NCI-H146 treated with DMSO at 0.1 percent for 48 hours (cell line): ENCODE measurements around the gene CAD.

ENCODE experiments used
- DNase-seq: peaks from one replicate; lab custom pipeline; 2025; ENCODE audit not compliant: unreplicated experiment; lab: John Stamatoyannopoulos, UW

CAD gene

GRCh38 chr2:27222407-27222806 is 5.2 kb downstream of the CAD start:
- DNase-seq = no peak

DNA sequence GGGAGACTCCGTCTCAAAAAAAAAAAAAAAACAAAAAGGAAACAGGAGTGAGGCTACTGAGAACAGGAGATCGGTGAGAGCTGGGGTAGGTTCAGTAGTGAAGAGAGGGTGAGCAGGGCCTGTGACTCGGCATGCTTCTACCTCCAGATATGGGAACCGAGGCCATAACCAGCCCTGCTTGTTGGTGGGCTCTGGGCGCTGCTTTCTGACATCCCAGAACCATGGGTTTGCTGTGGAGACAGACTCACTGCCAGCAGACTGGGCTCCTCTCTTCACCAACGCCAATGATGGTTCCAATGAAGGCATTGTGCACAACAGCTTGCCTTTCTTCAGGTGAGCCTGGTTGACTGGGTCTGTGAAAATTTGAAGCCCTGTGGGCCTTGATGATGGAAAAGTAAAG is 6.2 kb downstream of the CAD start:
- DNase-seq = no peak

GRCh38 chr2:27225526-27225925 is 8.4 kb downstream of the CAD start:
- no peak for DNase-seq

- DNase-seq = no peak
Observed at GRCh38 chr2:27227501-27227900, 10.3 kb downstream of the CAD start.

GRCh38 chr2:27231921-27232320 is 14.8 kb downstream of the CAD start:
- no peak for DNase-seq

DNA sequence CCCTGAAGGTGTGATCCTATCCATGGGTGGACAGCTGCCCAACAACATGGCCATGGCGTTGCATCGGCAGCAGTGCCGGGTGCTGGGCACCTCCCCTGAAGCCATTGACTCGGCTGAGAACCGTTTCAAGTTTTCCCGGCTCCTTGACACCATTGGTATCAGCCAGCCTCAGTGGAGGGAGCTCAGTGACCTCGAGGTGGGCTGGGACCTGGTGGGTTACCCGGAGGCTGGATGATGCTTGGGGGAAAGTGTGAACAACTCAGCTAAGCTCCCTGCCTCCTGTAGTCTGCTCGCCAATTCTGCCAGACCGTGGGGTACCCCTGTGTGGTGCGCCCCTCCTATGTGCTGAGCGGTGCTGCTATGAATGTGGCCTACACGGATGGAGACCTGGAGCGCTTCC is 16.2 kb downstream of the CAD start:
- no peak for DNase-seq

DNA sequence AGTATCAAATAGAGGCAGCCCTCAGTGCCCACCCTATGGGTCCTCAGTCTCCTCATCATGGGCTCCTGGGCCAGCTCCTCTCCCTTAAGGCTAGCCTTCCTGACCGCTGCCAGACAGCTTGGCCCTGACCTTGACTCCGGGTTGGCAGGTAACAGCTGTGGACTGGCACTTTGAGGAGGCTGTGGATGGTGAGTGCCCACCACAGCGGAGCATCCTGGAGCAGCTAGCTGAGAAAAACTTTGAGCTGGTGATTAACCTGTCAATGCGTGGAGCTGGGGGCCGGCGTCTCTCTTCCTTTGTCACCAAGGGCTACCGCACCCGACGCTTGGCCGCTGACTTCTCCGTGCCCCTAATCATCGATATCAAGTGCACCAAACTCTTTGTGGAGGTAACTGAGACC is 19.0 kb downstream of the CAD start:
- DNase-seq = no peak

GRCh38 chr2:27236626-27237025 is 19.5 kb downstream of the CAD start:
- no peak for DNase-seq

DNA sequence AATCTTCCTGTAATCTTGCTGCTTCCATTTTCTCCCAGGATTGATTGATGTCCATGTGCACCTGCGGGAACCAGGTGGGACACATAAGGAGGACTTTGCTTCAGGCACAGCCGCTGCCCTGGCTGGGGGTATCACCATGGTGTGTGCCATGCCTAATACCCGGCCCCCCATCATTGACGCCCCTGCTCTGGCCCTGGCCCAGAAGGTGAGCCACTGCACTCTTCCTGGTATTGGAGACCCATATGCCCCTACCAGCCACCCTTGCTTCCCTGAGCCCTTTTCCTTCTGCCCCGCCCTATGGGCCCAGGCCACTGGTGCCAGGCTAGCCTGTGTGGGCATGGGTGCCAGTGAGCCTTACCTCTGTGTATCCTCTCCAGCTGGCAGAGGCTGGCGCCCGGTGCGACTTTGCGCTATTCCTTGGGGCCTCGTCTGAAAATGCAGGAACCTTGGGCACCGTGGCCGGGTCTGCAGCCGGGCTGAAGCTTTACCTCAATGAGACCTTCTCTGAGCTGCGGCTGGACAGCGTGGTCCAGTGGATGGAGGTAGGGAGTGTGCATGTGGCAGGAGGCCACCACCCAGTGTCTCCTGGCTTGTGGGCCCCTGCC is 20.3 kb downstream of the CAD start:
- no peak for DNase-seq

- DNase-seq = no peak
Observed at GRCh38 chr2:27238976-27239375, 21.8 kb downstream of the CAD start.

GRCh38 chr2:27240406-27240805 is 23.2 kb downstream of the CAD start:
- DNase-seq = no peak

DNA sequence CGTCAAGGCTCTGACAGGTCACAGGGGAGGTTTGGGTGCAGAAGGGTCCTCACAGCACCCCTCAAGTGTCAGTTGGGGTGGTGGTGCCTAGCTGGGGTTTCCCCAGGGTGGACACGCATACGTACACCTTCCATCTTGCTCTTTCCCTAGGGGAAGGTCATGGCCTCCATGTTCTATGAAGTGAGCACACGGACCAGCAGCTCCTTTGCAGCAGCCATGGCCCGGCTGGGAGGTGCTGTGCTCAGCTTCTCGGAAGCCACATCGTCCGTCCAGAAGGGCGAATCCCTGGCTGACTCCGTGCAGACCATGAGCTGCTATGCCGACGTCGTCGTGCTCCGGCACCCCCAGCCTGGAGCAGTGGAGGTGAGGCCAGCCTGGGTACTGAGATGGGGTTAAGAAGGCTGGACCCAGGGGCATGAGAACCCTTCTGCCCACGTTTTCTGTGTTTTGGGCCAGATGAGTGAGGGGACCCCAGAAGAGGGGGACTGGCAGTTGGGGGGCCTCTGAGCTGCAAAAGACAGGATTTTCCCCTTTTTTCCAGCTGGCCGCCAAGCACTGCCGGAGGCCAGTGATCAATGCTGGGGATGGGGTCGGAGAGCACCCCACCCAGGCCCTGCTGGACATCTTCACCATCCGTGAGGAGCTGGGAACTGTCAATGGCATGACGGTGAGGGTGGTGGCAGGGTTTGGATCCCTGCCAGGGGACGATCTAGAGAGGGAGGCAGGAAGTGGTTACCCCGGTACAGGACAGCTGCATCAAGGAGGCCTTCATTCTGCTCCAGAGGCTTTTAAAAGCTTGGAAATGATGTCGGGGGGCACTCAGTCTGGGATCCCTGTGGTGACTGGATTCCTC is 24.8 kb downstream of the CAD start:
- no peak for DNase-seq

DNA sequence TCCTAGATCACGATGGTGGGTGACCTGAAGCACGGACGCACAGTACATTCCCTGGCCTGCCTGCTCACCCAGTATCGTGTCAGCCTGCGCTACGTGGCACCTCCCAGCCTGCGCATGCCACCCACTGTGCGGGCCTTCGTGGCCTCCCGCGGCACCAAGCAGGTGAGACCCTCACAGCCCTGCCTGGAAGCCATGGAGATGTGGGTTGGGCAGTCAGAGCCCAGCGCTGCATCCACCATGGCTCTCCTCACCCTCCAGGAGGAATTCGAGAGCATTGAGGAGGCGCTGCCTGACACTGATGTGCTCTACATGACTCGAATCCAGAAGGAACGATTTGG is 25.4 kb downstream of the CAD start:
- DNase-seq = no peak

DNA sequence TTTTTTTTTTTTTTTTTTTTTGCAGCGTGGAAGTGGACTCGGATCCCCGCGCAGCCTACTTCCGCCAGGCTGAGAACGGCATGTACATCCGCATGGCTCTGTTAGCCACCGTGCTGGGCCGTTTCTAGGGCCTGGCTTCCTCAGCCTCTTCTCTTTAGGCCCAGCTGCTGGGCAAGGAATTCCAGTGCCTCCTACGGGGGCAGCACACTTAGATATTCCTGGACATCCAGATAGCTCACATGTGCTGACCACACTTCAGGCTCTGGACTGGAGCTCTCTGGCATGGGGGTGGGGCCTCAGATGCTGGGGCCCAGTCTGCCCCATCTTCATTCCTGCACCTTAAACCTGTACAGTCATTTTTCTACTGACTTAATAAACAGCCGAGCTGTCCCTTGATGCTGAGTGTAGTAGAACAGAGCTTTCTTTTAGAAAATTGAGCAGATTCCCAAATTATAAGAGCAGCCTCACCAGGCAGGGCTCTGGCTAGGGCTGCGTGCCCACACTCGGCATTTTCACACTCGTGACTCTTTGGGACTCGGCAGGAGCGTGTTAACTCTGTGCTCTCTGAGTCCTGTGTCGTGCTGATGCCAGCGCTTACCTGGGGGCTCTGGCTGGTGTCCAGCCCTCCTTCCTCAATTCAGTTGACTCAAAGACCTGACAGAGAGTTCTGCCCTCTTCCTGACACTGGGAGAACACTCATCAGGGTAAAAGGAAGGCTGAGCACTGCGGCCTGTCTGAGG is 26.4 kb downstream of the CAD start:
- DNase-seq = no peak

GRCh38 chr2:27245116-27245515 is 27.9 kb downstream of the CAD start:
- no peak for DNase-seq

DNA sequence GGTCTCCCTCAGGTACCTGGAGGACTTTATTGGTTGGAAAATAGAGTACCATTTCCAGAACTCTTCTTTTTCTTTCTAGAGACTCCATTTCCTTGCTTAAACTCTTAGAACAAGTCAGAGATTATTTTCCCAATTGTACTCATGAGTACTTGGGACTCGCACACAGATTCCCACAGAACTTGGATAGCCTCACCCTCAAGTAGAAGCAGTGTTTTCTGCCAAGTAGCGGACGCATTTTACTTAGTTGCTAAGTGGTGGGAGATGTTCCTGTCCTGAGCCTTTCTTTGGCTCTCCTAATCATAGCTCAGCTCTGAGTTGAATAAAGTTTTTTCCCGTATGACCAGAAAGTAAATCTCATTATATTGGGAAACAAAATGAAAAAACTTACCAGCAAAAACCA is 28.5 kb downstream of the CAD start:
- DNase-seq = no peak

DNA sequence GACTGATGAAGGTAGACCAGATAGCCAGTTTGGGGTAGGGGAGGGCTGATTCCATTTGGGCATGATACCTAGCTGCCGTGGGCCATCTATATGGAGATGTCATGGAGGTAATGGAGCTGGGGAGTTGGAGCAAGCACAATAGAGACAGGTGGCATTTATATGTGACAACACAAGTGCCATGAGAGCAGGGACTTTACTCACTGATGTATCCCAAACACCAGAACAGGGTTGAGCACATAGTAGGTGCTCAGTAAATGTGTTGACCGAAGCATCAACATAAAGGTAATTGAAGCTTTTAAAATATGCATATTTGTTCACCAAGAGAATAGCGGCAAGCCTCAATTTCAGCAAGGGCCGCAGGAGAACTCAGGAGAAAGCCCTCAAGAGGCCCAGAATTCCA is 30.7 kb downstream of the CAD start:
- no peak for DNase-seq

- DNase-seq = no peak
Observed at GRCh38 chr2:27249159-27249890, 32.2 kb downstream of the CAD start.

DNA sequence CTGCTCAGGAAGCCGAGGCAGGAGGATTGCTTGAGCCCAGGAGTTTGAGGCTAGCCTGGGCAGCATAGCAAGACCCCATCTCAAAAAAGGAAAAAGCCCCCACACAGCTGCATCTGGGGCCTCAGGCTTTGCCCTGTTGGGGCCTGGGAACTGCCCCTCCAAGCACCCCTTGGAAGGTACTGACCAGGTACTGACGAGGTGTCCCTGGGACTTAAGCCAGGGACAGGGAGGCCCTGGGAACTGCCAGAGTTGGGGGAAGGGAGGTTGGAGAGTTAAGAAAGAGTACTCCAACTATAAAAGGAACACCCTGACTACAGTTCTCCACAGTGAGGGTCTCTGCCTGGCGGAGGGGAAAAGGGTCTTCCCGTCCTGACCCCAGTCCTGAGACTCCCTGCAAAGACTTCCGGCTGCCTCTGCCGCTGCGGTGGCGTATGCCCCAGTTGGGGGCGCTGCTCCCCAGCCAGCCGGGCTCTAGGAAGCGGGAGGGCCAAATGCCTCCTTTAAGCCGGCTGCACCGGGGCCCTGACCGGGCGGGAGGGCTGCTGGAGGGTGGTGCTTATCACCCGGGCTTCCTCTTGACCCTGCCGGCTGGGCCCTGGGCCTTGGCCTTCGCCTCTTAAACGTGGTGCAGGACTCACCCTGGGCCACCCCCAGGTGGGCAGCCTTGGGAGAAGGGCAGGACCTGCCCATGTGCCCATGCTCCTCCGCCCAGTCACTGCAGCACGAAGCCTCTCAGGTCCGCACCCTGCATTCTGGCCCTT is 32.9 kb downstream of the CAD start:
- peak; percentile 3 for DNase-seq

DNA sequence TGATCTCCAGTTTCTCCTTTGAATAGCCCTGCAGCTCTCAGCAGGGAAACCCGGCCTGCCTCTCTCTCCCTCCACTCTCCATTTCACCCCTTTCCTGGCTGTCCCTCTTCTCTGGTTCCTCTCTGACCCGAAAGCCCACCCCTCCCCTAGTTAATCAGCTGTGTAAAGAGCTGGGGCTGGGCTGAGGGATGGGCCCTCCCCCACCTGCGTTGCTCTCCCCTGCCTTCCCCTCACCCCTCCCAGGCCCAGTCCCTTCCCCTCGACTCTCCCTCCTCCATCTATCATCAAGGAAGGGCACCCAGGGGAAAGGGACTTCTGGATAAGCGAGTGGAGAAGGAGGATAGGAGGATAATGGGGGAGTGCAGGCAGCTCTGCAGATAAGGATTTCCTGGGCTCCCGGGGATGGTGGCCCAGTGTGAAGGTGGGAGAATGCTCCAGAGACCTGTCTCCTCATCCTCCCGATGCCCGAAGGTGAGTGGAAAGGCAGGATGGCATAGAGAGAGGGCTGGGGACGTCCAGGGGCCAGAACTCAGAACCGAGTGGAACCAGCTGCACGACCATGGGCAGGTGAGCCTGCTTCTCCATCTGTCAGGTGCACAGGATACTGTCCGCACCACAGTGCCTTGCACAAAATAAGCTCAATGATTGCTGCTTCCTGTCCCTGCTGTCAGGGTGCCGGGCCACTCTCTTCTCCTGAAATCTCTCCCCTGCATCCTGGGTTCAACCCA is 33.6 kb downstream of the CAD start:
- no peak for DNase-seq
